ENCODE results near the gene PRX.
"Not testable (repeated sequence)": the region's sequence is repeated elsewhere in the genome, so short reads cannot be mapped to it uniquely, and the experiment has no call there.

The PRX gene

GRCh38 chr19:40389404-40390083 lies 23.6 kb downstream of the PRX start:
- DNase-seq = no peak

- DNase-seq = no peak
Observed at GRCh38 chr19:40388481-40388880, 24.7 kb downstream of the PRX start.

GRCh38 chr19:40387155-40387554 lies 26.0 kb downstream of the PRX start:
- DNase-seq = no peak

GRCh38 chr19:40383668-40384248 lies 29.4 kb downstream of the PRX start:
- no peak for DNase-seq

- DNase-seq = no peak
Observed at GRCh38 chr19:40381321-40381720, 31.9 kb downstream of the PRX start.

- no peak for DNase-seq
Observed at GRCh38 chr19:40380199-40381037, 32.8 kb downstream of the PRX start.

- no peak for DNase-seq
Observed at GRCh38 chr19:40379446-40380198, 33.6 kb downstream of the PRX start.

- DNase-seq = no peak
Observed at GRCh38 chr19:40378509-40378908, 34.7 kb downstream of the PRX start.

- no peak for DNase-seq
Observed at GRCh38 chr19:40377876-40378385, 35.2 kb downstream of the PRX start.

GRCh38 chr19:40376286-40376862 lies 36.8 kb downstream of the PRX start:
- no peak for DNase-seq

GRCh38 chr19:40374084-40374483 lies 39.1 kb downstream of the PRX start:
- DNase-seq = no peak

GRCh38 chr19:40371802-40372122 lies 41.4 kb downstream of the PRX start:
- no peak for DNase-seq

- DNase-seq = no peak
Observed at GRCh38 chr19:40370997-40371801, 42.0 kb downstream of the PRX start.

GRCh38 chr19:40370253-40370652 lies 42.9 kb downstream of the PRX start:
- DNase-seq = not testable (repeated sequence)

- no peak for DNase-seq
Observed at GRCh38 chr19:40369797-40370196, 43.4 kb downstream of the PRX start.

- no peak for DNase-seq
Observed at GRCh38 chr19:40367577-40368434, 45.4 kb downstream of the PRX start.

- no peak for DNase-seq
Observed at GRCh38 chr19:40366697-40367561, 46.2 kb downstream of the PRX start.

- DNase-seq = peak in 4 of 6 experiments; percentile 6 to 18 (median 8)
Observed at GRCh38 chr19:40365613-40366401, 47.4 kb downstream of the PRX start.

GRCh38 chr19:40365010-40365409 lies 48.2 kb downstream of the PRX start:
- DNase-seq = no peak
